HEK293T (cell line): ENCODE data around the gene TNRC6C.

Experiments used
- BHLHE40 ChIP-seq: fragments of 450-650 bp; IDR thresholded peaks from 2 replicates; pipeline ENCODE4 v1.6.1; 2016; ENCODE audit warnings: mild to moderate bottlenecking, moderate library complexity, borderline replicate concordance
- ELF4 ChIP-seq: fragments of 450-650 bp; IDR thresholded peaks from 2 replicates; pipeline ENCODE4 v1.6.1; 2017; ENCODE audit warnings: antibody characterized with exemption
- FOXA1 ChIP-seq: fragments of 450-650 bp; IDR thresholded peaks from 2 replicates; pipeline ENCODE4 v1.6.1; 2016; ENCODE audit warnings: mild to moderate bottlenecking
- FOXM1 ChIP-seq: fragments of 450-650 bp; IDR thresholded peaks from 2 replicates; pipeline ENCODE4 v1.6.1; 2017; ENCODE audit warnings: mild to moderate bottlenecking, borderline replicate concordance
- HDGF ChIP-seq: fragments of 450-650 bp; IDR thresholded peaks from 2 replicates; pipeline ENCODE4 v1.6.1; 2017; ENCODE audit warnings: antibody characterized with exemption, borderline replicate concordance
- L3MBTL2 ChIP-seq: fragments of 450-650 bp; conservative IDR thresholded peaks from 2 replicates; pipeline ENCODE4 v1.6.1; 2016; ENCODE audit warnings: mild to moderate bottlenecking
- LEF1 ChIP-seq: fragments of 450-650 bp; IDR thresholded peaks from 2 replicates; pipeline ENCODE4 v1.6.1; 2017; ENCODE audit warnings: mild to moderate bottlenecking, borderline replicate concordance
- NFRKB ChIP-seq: fragments of 450-650 bp; IDR thresholded peaks from 2 replicates; pipeline ENCODE4 v1.6.1; 2016; ENCODE audit warnings: mild to moderate bottlenecking, moderate library complexity
- SP1 ChIP-seq: fragments of 450-650 bp; IDR thresholded peaks from 2 replicates; pipeline ENCODE4 v1.6.1; 2017
- SUZ12 ChIP-seq: fragments of 450-650 bp; IDR thresholded peaks from 2 replicates; pipeline ENCODE4 v1.6.1; 2016; ENCODE audit warnings: mild to moderate bottlenecking

- TF ChIP-seq SP1 (no peak), L3MBTL2 (no peak), FOXM1 (no peak), ELF4 (no peak), FOXA1 (no peak), HDGF (no peak), BHLHE40 (no peak), SUZ12 (no peak), LEF1 (no peak), NFRKB (no peak)
These were observed 186.5 kb downstream of the TNRC6C start for GRCh38 chr17:78144736-78145641.
